ENCODE data around the gene MRTFA.

- TF ChIP-seq POLR2A (IDR thresholded peaks at IDR 0.05; ENCODE audit: low read length) (no peak), CTCF (IDR thresholded peaks at IDR 0.05) (no peak), BHLHE40 (IDR thresholded peaks at IDR 0.05; ENCODE audit: low read depth, low read length) (no peak), CHD2 (IDR thresholded peaks at IDR 0.05; ENCODE audit: low read length, partially characterized antibody) (no peak), JUN (IDR thresholded peaks at IDR 0.05) (no peak), RCOR1 (IDR thresholded peaks at IDR 0.05; ENCODE audit: low read depth, low read length) (no peak), EP300 (IDR thresholded peaks at IDR 0.05) (no peak), ZFP36 (IDR thresholded peaks at IDR 0.05; ENCODE audit: borderline replicate concordance, partially characterized antibody) (no peak), REST (IDR thresholded peaks at IDR 0.05) (no peak), EHF (CRISPR knock-in tag; IDR thresholded peaks at IDR 0.05) (no peak)
Measured at GRCh38 chr22:40681451-40681850, 44.9 kb upstream of the MRTFA start.

Measured in A549 (cell line).